WTC11 (cell line): ENCODE data around the gene ZSCAN25.

Source experiments
- CREB1 ChIP-seq: sonication (generic); formaldehyde crosslinking; IDR thresholded peaks from 2 replicates; pipeline ENCODE4 v1.8.0; 2023; ENCODE audit warnings: mild to moderate bottlenecking, missing genetic modification reagents
- CREM ChIP-seq: sonication (generic); formaldehyde crosslinking; IDR thresholded peaks from 2 replicates; pipeline ENCODE4 v1.8.1; 2022; ENCODE audit warnings: mild to moderate bottlenecking, missing genetic modification reagents, moderate library complexity
- IRF2 ChIP-seq: sonication (generic); formaldehyde crosslinking; IDR thresholded peaks from 2 replicates; pipeline ENCODE4 v1.8.0; 2022; ENCODE audit warnings: low read depth, missing genetic modification reagents, borderline replicate concordance
- JUN ChIP-seq: sonication (generic); formaldehyde crosslinking; IDR thresholded peaks from 2 replicates; pipeline ENCODE4 v1.8.0; 2023; ENCODE audit warnings: mild to moderate bottlenecking, missing genetic modification reagents
- OVOL2 ChIP-seq: fragments of 250-450 bp; sonication (Bioruptor Pico); IDR thresholded peaks from 2 replicates; pipeline ENCODE4 v1.9.0; 2021; ENCODE audit warnings: mild to moderate bottlenecking, borderline replicate concordance
- SP1 ChIP-seq: sonication (generic); formaldehyde crosslinking; conservative IDR thresholded peaks from 2 replicates; pipeline ENCODE4 v1.8.1; 2022; ENCODE audit warnings: missing genetic modification reagents
- TP53 ChIP-seq: sonication (generic); formaldehyde crosslinking; IDR thresholded peaks from 2 replicates; pipeline ENCODE4 v1.8.1; 2023; ENCODE audit warnings: mild to moderate bottlenecking, missing genetic modification reagents
- ZBTB21 ChIP-seq: sonication (generic); formaldehyde crosslinking; IDR thresholded peaks from 2 replicates; pipeline ENCODE4 v1.8.1; 2023; ENCODE audit warnings: mild to moderate bottlenecking, missing genetic modification reagents, borderline replicate concordance
- ZNF423 ChIP-seq: fragments of 250-450 bp; sonication (Bioruptor Pico); IDR thresholded peaks from 2 replicates; pipeline ENCODE4 v2.1.2; 2022; ENCODE audit warnings: mild to moderate bottlenecking, moderate library complexity
- TF ChIP-seq, protein P1 (sequence below): sonication (generic); formaldehyde crosslinking; IDR thresholded peaks from 2 replicates; pipeline ENCODE4 v1.8.0; 2022; ENCODE audit warnings: mild to moderate bottlenecking, missing genetic modification reagents
- TF ChIP-seq, protein P2 (sequence below): fragments of 200-600 bp; IDR thresholded peaks from 2 replicates; pipeline ENCODE4 v1.8.0; 2022; ENCODE audit warnings: antibody characterized with exemption
- TF ChIP-seq, protein P3 (sequence below): sonication (generic); formaldehyde crosslinking; IDR thresholded peaks from 2 replicates; pipeline ENCODE4 v1.8.0; 2022; ENCODE audit warnings: mild to moderate bottlenecking, missing genetic modification reagents

DNA sequence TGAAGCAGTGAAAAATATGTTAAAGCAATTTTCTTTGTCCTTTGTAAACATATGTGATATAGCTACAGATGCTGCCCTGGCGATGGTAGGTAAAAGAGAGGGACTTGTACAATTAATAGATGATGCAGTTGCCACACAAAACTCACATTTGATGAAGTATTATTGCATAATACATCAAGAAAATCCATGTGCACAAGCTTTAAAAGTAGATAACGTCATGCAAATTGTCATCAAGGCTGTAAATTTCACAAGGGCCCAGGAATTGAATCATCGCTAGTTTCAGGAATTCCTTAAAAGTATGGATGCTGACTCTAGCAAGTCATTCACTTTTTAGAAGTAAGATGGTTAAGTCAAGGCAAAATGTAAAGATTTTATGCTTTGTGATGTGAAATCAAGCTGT, 53.0 kb downstream of the ZSCAN25 start:
- TF ChIP-seq, protein P1, sequence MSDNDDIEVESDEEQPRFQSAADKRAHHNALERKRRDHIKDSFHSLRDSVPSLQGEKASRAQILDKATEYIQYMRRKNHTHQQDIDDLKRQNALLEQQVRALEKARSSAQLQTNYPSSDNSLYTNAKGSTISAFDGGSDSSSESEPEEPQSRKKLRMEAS, result no peak
- TF ChIP-seq, protein P2, sequence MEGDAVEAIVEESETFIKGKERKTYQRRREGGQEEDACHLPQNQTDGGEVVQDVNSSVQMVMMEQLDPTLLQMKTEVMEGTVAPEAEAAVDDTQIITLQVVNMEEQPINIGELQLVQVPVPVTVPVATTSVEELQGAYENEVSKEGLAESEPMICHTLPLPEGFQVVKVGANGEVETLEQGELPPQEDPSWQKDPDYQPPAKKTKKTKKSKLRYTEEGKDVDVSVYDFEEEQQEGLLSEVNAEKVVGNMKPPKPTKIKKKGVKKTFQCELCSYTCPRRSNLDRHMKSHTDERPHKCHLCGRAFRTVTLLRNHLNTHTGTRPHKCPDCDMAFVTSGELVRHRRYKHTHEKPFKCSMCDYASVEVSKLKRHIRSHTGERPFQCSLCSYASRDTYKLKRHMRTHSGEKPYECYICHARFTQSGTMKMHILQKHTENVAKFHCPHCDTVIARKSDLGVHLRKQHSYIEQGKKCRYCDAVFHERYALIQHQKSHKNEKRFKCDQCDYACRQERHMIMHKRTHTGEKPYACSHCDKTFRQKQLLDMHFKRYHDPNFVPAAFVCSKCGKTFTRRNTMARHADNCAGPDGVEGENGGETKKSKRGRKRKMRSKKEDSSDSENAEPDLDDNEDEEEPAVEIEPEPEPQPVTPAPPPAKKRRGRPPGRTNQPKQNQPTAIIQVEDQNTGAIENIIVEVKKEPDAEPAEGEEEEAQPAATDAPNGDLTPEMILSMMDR, result no peak
- TF ChIP-seq CREM (CRISPR knock-in tag) (no peak), TP53 (CRISPR knock-in tag) (no peak), OVOL2 (no peak), SP1 (CRISPR knock-in tag) (no peak), CREB1 (CRISPR knock-in tag) (no peak), ZNF423 (CRISPR knock-in tag) (no peak), JUN (CRISPR knock-in tag) (no peak), ZBTB21 (CRISPR knock-in tag) (no peak), IRF2 (no peak)
- TF ChIP-seq, protein P3, sequence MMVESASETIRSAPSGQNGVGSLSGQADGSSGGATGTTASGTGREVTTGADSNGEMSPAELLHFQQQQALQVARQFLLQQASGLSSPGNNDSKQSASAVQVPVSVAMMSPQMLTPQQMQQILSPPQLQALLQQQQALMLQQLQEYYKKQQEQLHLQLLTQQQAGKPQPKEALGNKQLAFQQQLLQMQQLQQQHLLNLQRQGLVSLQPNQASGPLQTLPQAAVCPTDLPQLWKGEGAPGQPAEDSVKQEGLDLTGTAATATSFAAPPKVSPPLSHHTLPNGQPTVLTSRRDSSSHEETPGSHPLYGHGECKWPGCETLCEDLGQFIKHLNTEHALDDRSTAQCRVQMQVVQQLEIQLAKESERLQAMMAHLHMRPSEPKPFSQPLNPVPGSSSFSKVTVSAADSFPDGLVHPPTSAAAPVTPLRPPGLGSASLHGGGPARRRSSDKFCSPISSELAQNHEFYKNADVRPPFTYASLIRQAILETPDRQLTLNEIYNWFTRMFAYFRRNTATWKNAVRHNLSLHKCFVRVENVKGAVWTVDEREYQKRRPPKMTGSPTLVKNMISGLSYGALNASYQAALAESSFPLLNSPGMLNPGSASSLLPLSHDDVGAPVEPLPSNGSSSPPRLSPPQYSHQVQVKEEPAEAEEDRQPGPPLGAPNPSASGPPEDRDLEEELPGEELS (CRISPR knock-in tag), result no peak
